ENCODE results near the gene ZDHHC6.

ZDHHC6 gene

GRCh38 chr10:112456533-112456932, 9.8 kb upstream of the ZDHHC6 start:
- TF ChIP-seq REST (IDR thresholded peaks at IDR 0.05; ENCODE audit: insufficient read depth in 1 of 2, low read depth in 2 of 2, low read length in 2 of 2) = no peak
- TF ChIP-seq TAF1 (IDR thresholded peaks at IDR 0.05; ENCODE audit: borderline replicate concordance, insufficient read depth, low read length) = no peak
- TF ChIP-seq POLR2AphosphoS5 (IDR thresholded peaks at IDR 0.05; ENCODE audit: low read depth, low read length) = no peak
- TF ChIP-seq SIN3A (IDR thresholded peaks at IDR 0.05; ENCODE audit: borderline replicate concordance, insufficient read depth, low read length) = no peak
- TF ChIP-seq FOXP2 (optimal IDR thresholded peaks at IDR 0.05; ENCODE audit: borderline replicate concordance, extremely low read depth, extremely low read length, insufficient read depth) = no peak

DNA sequence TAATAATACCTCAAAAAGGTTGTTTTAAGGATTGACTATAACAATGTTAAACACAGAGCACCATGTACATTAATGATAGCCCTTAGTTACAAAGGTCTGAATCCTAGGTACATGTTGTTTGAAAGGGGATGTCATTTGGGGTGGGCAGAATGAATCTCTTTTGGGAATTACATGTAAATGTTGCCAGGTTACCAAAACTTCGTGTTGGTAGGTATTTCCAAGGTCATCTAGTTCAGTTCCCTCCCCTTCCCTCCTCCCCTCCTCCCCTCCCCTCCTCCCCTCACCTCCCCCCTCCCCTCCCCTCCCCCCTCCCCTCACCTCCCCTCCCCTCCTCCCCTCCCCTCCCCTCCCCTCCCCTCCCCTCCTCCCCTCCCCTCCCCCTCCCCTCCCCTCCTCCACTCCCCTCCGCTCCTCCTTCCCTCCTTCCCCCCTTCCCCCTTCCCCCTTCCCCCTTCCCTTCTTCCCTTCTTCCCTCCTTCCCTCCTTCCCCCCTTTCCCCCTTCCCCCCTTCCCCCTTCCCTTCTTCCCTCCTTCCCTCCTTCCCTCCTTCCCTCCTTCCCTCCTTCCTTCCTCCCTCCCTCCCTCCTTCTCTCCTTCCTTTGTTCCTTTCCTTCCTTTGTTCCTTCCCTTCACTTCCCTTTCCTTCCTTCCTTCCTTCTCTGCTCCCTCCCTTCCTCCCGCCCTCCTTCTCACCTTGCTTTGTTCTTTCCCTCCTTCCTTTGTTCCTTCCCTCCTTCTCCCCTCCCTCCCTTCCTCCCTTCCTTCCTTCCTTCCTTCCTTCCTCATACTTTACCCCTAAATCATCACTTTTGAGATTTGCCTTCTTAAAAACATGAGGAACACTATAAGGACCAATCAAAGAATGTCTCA, 8.4 kb upstream of the ZDHHC6 start:
- TF ChIP-seq POLR2AphosphoS5 (IDR thresholded peaks at IDR 0.05; ENCODE audit: low read depth, low read length) (no peak), SIN3A (IDR thresholded peaks at IDR 0.05; ENCODE audit: borderline replicate concordance, insufficient read depth, low read length) (no peak), TAF1 (IDR thresholded peaks at IDR 0.05; ENCODE audit: borderline replicate concordance, insufficient read depth, low read length) (no peak), REST (IDR thresholded peaks at IDR 0.05; ENCODE audit: insufficient read depth in 1 of 2, low read depth in 2 of 2, low read length in 2 of 2) (no peak), FOXP2 (optimal IDR thresholded peaks at IDR 0.05; ENCODE audit: borderline replicate concordance, extremely low read depth, extremely low read length, insufficient read depth) (no peak)

DNA sequence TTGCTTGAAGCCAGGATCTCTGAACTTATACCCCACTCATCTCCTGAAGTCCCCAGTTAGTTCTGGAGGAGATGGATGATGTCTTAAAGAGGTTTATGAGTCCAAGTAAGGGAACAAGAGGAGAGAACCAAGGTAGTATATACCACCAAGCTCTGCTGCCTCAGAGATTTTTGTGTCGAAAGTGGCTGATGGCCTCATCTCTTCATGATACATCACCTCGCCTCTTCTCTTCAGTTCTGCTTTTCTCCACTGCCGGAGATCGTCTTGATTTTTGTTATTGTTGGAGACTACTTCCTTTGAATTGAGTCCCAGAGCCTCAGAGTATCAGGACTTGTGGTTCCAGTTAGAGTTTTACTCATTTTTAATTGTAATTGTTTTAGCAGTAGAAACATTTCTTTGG, 2.2 kb upstream of the ZDHHC6 start:
- TF ChIP-seq REST (IDR thresholded peaks at IDR 0.05; ENCODE audit: insufficient read depth in 1 of 2, low read depth in 2 of 2, low read length in 2 of 2) (no peak), FOXP2 (optimal IDR thresholded peaks at IDR 0.05; ENCODE audit: borderline replicate concordance, extremely low read depth, extremely low read length, insufficient read depth) (no peak)

DNA sequence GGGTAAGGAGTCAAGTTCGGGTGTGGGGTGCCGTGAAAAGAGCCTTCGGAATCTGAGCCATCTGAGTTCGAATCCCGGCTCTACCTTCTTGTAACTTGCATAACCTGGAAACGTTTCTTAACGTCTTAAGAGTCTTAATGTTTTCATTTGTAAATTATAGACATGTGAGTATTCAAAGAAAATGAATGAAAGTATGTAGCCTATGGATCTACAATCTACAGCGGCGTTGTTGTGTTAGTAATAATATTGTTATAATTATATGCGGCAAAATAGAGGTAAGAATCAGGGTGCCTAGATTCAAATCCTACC, 860 bp upstream of the ZDHHC6 start:
- no peak for TF ChIP-seq TAF1 (IDR thresholded peaks at IDR 0.05; ENCODE audit: borderline replicate concordance, insufficient read depth, low read length)
- no peak for TF ChIP-seq SIN3A (IDR thresholded peaks at IDR 0.05; ENCODE audit: borderline replicate concordance, insufficient read depth, low read length)

- no peak for TF ChIP-seq SIN3A (IDR thresholded peaks at IDR 0.05; ENCODE audit: borderline replicate concordance, insufficient read depth, low read length)
- TF ChIP-seq TAF1 (IDR thresholded peaks at IDR 0.05; ENCODE audit: borderline replicate concordance, insufficient read depth, low read length) = no peak
- no peak for TF ChIP-seq REST (IDR thresholded peaks at IDR 0.05; ENCODE audit: insufficient read depth in 1 of 2, low read depth in 2 of 2, low read length in 2 of 2)
- no peak for TF ChIP-seq FOXP2 (optimal IDR thresholded peaks at IDR 0.05; ENCODE audit: borderline replicate concordance, extremely low read depth, extremely low read length, insufficient read depth)
- TF ChIP-seq POLR2AphosphoS5 (IDR thresholded peaks at IDR 0.05; ENCODE audit: low read depth, low read length) = no peak
These were observed 459 bp downstream of the ZDHHC6 start for GRCh38 chr10:112446055-112446854.
